OCI-LY1 (cell line): ENCODE measurements around the gene CSHL1.

ENCODE experiments used
- H2AFZ ChIP-seq: fragments of 200-600 bp; sonication (generic), shearing (Covaris generic); 2 replicates; pipeline ENCODE4 v1.6.0; 2014; ENCODE audit warnings: antibody characterized with exemption, mild to moderate bottlenecking, low read length
- H3F3A ChIP-seq: fragments of 200-600 bp; sonication (generic), shearing (Covaris generic); 2 replicates; pipeline ENCODE4 v1.6.0; 2014; ENCODE audit warnings: mild to moderate bottlenecking, antibody characterized with exemption, low read length, moderate library complexity; ENCODE audit not compliant: insufficient read depth
- H3K27ac ChIP-seq: fragments of 200-600 bp; sonication (generic); 2 replicates; pipeline ENCODE4 v1.5.1; 2014; ENCODE audit warnings: low read length, mixed run types, mild to moderate bottlenecking, low read depth; ENCODE audit not compliant: poor library complexity, severe bottlenecking
- H3K27me3 ChIP-seq: fragments of 200-600 bp; sonication (generic); 2 replicates; pipeline ENCODE4 v1.6.0; 2014; ENCODE audit warnings: antibody characterized with exemption, mild to moderate bottlenecking, low read length, moderate library complexity; ENCODE audit not compliant: insufficient read depth
- H3K36me3 ChIP-seq: fragments of 200-600 bp; sonication (generic); 2 replicates; pipeline ENCODE4 v1.6.1; 2014; ENCODE audit warnings: mild to moderate bottlenecking, antibody characterized with exemption, low read length, moderate library complexity, mixed read lengths; ENCODE audit not compliant: insufficient read depth
- H3K4me1 ChIP-seq: fragments of 200-600 bp; sonication (generic); 2 replicates; pipeline ENCODE4 v1.5.1; 2014; ENCODE audit warnings: mild to moderate bottlenecking, low read length, moderate library complexity; ENCODE audit not compliant: insufficient read depth, severe bottlenecking
- H3K4me2 ChIP-seq: fragments of 200-600 bp; sonication (generic), shearing (Covaris generic); 2 replicates; pipeline ENCODE4 v1.6.1; 2014; ENCODE audit warnings: low read length
- H3K4me3 ChIP-seq: fragments of 200-600 bp; sonication (generic); 2 replicates; pipeline ENCODE4 v1.5.1; 2014; ENCODE audit warnings: low read length, low read depth, mild to moderate bottlenecking, mixed read lengths; ENCODE audit not compliant: poor library complexity, severe bottlenecking
- H3K79me2 ChIP-seq: fragments of 200-600 bp; shearing (Covaris generic); 2 replicates; pipeline ENCODE4 v1.6.1; 2016; ENCODE audit warnings: mixed run types, low read length, mixed read lengths; ENCODE audit not compliant: insufficient read depth
- H3K9ac ChIP-seq: fragments of 200-600 bp; sonication (generic), shearing (Covaris generic); 2 replicates; pipeline ENCODE4 v1.6.1; 2014; ENCODE audit warnings: mild to moderate bottlenecking, low read length, mixed read lengths
- H3K9me2 ChIP-seq: fragments of 200-600 bp; sonication (generic), shearing (Covaris generic); 2 replicates; pipeline ENCODE4 v1.6.1; 2014; ENCODE audit warnings: low read depth, mild to moderate bottlenecking, low read length, mixed read lengths
- H3K9me3 ChIP-seq: fragments of 200-600 bp; shearing (Covaris generic); 2 replicates; pipeline ENCODE4 v1.6.1; 2014; ENCODE audit warnings: low read length, mixed read lengths
- H4K20me1 ChIP-seq: fragments of 200-600 bp; sonication (generic), shearing (Covaris generic); 2 replicates; pipeline ENCODE4 v1.6.0; 2016; ENCODE audit warnings: mild to moderate bottlenecking, low read length; ENCODE audit not compliant: insufficient read depth
- EZH2 ChIP-seq: fragments of 200-600 bp; sonication (generic), shearing (Covaris generic); IDR thresholded peaks from 2 replicates; pipeline ENCODE4 v1.8.0; 2017; ENCODE audit warnings: borderline replicate concordance, mixed run types, mild to moderate bottlenecking, antibody characterized with exemption, low read length, moderate library complexity, mixed read lengths
- TF ChIP-seq, protein P1 (sequence below): fragments of 200-600 bp; sonication (generic), shearing (Covaris generic); IDR thresholded peaks from 2 replicates; pipeline ENCODE4 v1.5.1; 2017; ENCODE audit warnings: mild to moderate bottlenecking, antibody characterized with exemption, low read length, moderate library complexity, mixed read lengths

The CSHL1 gene

DNA sequence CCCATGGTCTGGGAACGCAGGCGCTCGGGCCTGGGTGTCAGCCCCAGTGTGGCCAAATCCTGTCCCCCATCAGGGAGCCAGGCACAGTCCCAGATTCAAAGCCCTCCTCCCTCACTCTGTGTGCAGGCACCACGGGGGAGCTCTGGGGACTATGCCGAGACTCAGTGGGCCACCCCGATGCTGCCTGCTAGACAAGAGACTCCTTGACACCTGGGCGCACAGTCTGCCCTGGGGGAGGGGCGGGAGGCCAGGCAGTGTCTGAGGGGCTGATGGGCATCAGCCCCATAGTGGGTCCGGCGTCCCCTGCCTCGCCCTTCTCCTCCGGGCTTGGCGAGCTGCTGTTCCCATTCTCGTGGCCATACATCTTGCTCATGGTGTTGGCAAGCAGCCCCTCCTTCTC, 29.5 kb upstream of the CSHL1 start:
- H4K20me1 ChIP-seq, result no peaks in the 10 kb centered on the region
- H3K9ac ChIP-seq, result no peak overlapping the region; the same call in 1 of the 2 replicates
- no peaks in the 10 kb centered on the region for H3F3A ChIP-seq
- H3K4me1 ChIP-seq, result peaks cover 72% of the 10 kb centered on the region
- H3K4me3 ChIP-seq, result no peak overlapping the region
- no peak overlapping the region for H3K4me2 ChIP-seq
- H3K27ac ChIP-seq, result peak overlapping the region; percentile 90
- H3K79me2 ChIP-seq, result no peaks in the 10 kb centered on the region
- TF ChIP-seq, protein P1, sequence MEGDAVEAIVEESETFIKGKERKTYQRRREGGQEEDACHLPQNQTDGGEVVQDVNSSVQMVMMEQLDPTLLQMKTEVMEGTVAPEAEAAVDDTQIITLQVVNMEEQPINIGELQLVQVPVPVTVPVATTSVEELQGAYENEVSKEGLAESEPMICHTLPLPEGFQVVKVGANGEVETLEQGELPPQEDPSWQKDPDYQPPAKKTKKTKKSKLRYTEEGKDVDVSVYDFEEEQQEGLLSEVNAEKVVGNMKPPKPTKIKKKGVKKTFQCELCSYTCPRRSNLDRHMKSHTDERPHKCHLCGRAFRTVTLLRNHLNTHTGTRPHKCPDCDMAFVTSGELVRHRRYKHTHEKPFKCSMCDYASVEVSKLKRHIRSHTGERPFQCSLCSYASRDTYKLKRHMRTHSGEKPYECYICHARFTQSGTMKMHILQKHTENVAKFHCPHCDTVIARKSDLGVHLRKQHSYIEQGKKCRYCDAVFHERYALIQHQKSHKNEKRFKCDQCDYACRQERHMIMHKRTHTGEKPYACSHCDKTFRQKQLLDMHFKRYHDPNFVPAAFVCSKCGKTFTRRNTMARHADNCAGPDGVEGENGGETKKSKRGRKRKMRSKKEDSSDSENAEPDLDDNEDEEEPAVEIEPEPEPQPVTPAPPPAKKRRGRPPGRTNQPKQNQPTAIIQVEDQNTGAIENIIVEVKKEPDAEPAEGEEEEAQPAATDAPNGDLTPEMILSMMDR, result no peak
- peaks cover 5% of the 10 kb centered on the region; the same call in 1 of the 2 replicates for H3K36me3 ChIP-seq
- no peak overlapping the region for H2AFZ ChIP-seq
- H3K9me3 ChIP-seq, result no peaks in the 10 kb centered on the region
- no peaks in the 10 kb centered on the region for H3K27me3 ChIP-seq
- H3K9me2 ChIP-seq, result no peaks in the 10 kb centered on the region

DNA sequence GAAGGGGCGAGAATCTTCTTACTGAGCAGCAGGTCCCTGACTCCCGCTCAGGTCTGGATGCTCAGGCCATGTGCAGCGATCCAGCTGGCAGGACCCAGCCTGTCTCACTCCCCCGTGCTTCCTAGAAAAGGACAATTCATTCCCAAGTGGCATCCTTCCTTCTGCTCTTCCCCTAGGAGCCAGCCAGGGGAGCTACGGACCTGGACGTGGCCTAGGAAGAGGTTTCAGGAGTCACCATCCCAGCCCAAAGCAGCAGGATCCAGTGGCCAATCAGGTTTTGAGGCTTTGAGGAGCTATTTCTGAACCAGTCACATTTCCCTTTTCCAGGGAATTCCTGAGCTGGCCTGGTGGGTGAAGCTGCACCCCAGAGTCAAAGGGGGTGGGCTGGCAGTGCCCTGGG, 28.8 kb upstream of the CSHL1 start:
- Histone ChIP-seq H3F3A (no peaks in the 10 kb centered on the region), H3K9me3 (no peaks in the 10 kb centered on the region), H2AFZ (no peak overlapping the region), H3K36me3 (peaks cover 5% of the 10 kb centered on the region; the same call in 1 of the 2 replicates), H4K20me1 (no peaks in the 10 kb centered on the region), H3K27ac (peak overlapping the region; percentile 90), H3K79me2 (no peaks in the 10 kb centered on the region), H3K4me3 (no peak overlapping the region), H3K4me2 (peak overlapping the region; percentile 50; the same call in 1 of the 2 replicates), H3K9me2 (no peaks in the 10 kb centered on the region), H3K27me3 (no peaks in the 10 kb centered on the region), H3K9ac (peak overlapping the region; percentile 63; the same call in 1 of the 2 replicates), H3K4me1 (peaks cover 72% of the 10 kb centered on the region)
- TF ChIP-seq, protein P1, result no peak
- TF ChIP-seq EZH2, result no peak

DNA sequence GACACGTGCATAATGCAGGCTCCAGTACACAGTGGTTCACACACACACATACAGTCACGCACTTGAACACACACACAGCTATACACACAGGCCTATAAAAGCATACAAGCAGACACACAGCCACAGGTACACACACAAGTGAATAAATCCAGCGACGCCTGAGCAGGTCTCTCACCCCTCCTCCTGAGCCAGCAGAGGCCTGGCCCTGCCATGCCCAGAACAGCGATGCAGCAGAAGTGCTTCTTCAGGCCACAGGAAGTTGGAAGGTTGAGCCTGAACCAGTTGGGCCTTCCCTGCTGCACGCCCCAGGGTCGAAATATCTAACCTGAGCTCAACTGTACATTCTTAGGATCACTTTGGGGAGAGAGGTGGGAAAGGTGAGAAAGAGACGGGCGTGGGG, 28.3 kb upstream of the CSHL1 start:
- Histone ChIP-seq H3K79me2 (no peaks in the 10 kb centered on the region), H2AFZ (no peak overlapping the region), H4K20me1 (no peaks in the 10 kb centered on the region), H3K4me3 (no peak overlapping the region), H3K4me1 (peaks cover 72% of the 10 kb centered on the region), H3K36me3 (peaks cover 5% of the 10 kb centered on the region; the same call in 1 of the 2 replicates), H3K9ac (peak overlapping the region; percentile 63), H3K9me2 (no peaks in the 10 kb centered on the region), H3K27me3 (no peaks in the 10 kb centered on the region), H3K27ac (peak overlapping the region; percentile 90), H3F3A (no peaks in the 10 kb centered on the region), H3K4me2 (peak overlapping the region; percentile 50; the same call in 1 of the 2 replicates), H3K9me3 (no peaks in the 10 kb centered on the region)
- no peak for TF ChIP-seq EZH2
- TF ChIP-seq, protein P1, result no peak
